GM12875 (cell line): Measurements from ENCODE around the gene PLIN4.
A peak's percentile ranks its signal among the peaks of the same experiment; 100 is the strongest.
"Not testable (repeated sequence)": the region's sequence is repeated elsewhere in the genome, so short reads cannot be mapped to it uniquely, and the experiment has no call there.

Source experiments
- H3K4me3 ChIP-seq: one replicate; pipeline ENCODE4 v1.5.1; 2011; ENCODE audit warnings: low read depth, low read length, control low read depth
- CTCF ChIP-seq: IDR thresholded peaks from 2 replicates; pipeline ENCODE4 v1.5.1; 2011; ENCODE audit warnings: low read depth, mild to moderate bottlenecking, control low read depth, inconsistent platforms, low read length, moderate library complexity, borderline replicate concordance; ENCODE audit not compliant: insufficient read depth

The PLIN4 gene

GRCh38 chr19:4518345-4519171 is at the start of gene PLIN4:
Gene PLIN4 (minus strand): TSS chr19:4518486. CDS start chr19:4518272, 214 bp downstream.
- H3K4me3 ChIP-seq, result no peak within 1 kb of the TSS
- no peak for TF ChIP-seq CTCF

- H3K4me3 ChIP-seq, result no peak overlapping the region
- TF ChIP-seq CTCF, result peak; percentile 87
Observed at GRCh38 chr19:4567584-4568071, 49.3 kb upstream of the PLIN4 start.

GRCh38 chr19:4566402-4567051 is 48.2 kb upstream of the PLIN4 start:
- TF ChIP-seq CTCF, result no peak
- no peak overlapping the region for H3K4me3 ChIP-seq

- not testable (repeated sequence) for H3K4me3 ChIP-seq
Observed at GRCh38 chr19:4563562-4563961, 45.3 kb upstream of the PLIN4 start.

GRCh38 chr19:4562085-4562484 is 43.8 kb upstream of the PLIN4 start:
- H3K4me3 ChIP-seq, result not testable (repeated sequence)

GRCh38 chr19:4559569-4559968 is 41.3 kb upstream of the PLIN4 start, which contains the start of gene SEMA6B:
Gene SEMA6B (minus strand): TSS chr19:4559684. CDS start chr19:4558457, 1,227 bp downstream.
- H3K4me3 ChIP-seq, result no peak within 1 kb of the TSS
- no peak for TF ChIP-seq CTCF

GRCh38 chr19:4557971-4558941 is 40.0 kb upstream of the PLIN4 start:
- peak; percentile 98 for TF ChIP-seq CTCF
- no peak overlapping the region for H3K4me3 ChIP-seq
